ENCODE data around the gene FHOD1. TPM values are rescaled to one million over a fixed set of nuclear protein-coding genes. Genes with fewer than 3 reads are reported as not detected.

Gene FHOD1
- total RNA-seq, 1 experiment from 2014 or later, result 45.5 TPM

- Histone ChIP-seq H3K36me3 (ENCODE audit: low read depth, low read length) (no peaks in the 10 kb centered on the region), H3K4me2 (ENCODE audit: low read length) (no peak overlapping the region), H3K9me3 (ENCODE audit: low read length) (no peaks in the 10 kb centered on the region), H3F3A (ENCODE audit: low read length, unreplicated experiment) (no peaks in the 10 kb centered on the region), H3K9ac (ENCODE audit: low read length) (no peak overlapping the region), H4K20me1 (ENCODE audit: low read length) (no peaks in the 10 kb centered on the region), H3K9me2 (replicated peaks; ENCODE audit: low read length) (no peaks in the 10 kb centered on the region), H3K79me2 (ENCODE audit: low read length) (no peaks in the 10 kb centered on the region), H3K4me1 (ENCODE audit: insufficient read depth, low read length) (no peaks in the 10 kb centered on the region), H3K27ac (ENCODE audit: low read length) (no peak overlapping the region), H2AFZ (ENCODE audit: low read length) (no peak overlapping the region), H3K27me3 (ENCODE audit: low read length) (no peaks in the 10 kb centered on the region), H3K4me3 (ENCODE audit: low read length) (no peak overlapping the region)
- POLR2A ChIA-PET (ENCODE audit: unreplicated experiment), result interaction anchor here (0.6 kb wide), 1 partner anchor 77 kb away, joined by 4 read pairs; no protein-coding TSS in a partner anchor
- CTCF ChIA-PET, result interaction anchor here (0.6 to 1.1 kb wide), 12 partner anchors 12 to 168 kb away, joined by 3 to 21 read pairs (median 5); partner anchors contain the start of genes FHOD1 and SLC9A5
- intact Hi-C loops (cut with micrococcal nuclease), result loop anchor here (1.0 to 5.0 kb wide), 2 partner anchors 79 to 157 kb away; partner anchors contain the start of gene ZDHHC1
- ATAC-seq (peak; percentile 80), DNase-seq (peak; percentile 52)
- TF ChIP-seq, protein P1, sequence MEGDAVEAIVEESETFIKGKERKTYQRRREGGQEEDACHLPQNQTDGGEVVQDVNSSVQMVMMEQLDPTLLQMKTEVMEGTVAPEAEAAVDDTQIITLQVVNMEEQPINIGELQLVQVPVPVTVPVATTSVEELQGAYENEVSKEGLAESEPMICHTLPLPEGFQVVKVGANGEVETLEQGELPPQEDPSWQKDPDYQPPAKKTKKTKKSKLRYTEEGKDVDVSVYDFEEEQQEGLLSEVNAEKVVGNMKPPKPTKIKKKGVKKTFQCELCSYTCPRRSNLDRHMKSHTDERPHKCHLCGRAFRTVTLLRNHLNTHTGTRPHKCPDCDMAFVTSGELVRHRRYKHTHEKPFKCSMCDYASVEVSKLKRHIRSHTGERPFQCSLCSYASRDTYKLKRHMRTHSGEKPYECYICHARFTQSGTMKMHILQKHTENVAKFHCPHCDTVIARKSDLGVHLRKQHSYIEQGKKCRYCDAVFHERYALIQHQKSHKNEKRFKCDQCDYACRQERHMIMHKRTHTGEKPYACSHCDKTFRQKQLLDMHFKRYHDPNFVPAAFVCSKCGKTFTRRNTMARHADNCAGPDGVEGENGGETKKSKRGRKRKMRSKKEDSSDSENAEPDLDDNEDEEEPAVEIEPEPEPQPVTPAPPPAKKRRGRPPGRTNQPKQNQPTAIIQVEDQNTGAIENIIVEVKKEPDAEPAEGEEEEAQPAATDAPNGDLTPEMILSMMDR (conservative IDR thresholded peaks at IDR 0.05; ENCODE audit: low read depth, low read length), result peak; percentile 75
- TF ChIP-seq EZH2 (IDR thresholded peaks at IDR 0.05; ENCODE audit: low read length, unreplicated experiment), result no peak
- no peak for TF ChIP-seq EZH2phosphoT487 (IDR thresholded peaks at IDR 0.05; ENCODE audit: borderline replicate concordance, low read length)
- no TSS peak for BruUV-seq (replicated peaks)
Observed at GRCh38 chr16:67260426-67261063, 13.3 kb upstream of the FHOD1 start.

DNA sequence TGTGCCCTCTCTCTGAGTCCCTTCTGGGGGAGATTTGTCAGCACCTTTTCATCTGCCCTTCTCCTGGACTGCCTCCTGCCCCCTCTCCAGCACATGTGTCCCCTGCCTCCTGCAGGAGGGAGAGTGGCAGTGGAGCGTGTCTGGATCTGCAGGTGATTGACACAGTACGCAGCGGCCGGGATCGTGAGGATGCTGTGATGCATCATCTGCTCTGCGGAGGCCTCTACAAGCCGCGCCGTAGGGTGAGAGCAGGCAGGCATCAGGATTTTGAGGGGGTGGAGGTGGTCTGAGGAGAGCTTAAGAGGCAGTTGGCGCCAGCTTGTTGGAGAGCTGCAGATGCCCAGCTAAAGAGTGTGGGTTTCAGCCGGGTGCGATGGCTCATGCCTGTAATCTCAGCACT is 12.4 kb upstream of the FHOD1 start:
- intact Hi-C loops (cut with micrococcal nuclease), result loop anchor here (1.0 to 5.0 kb wide), 2 partner anchors 80 to 158 kb away; partner anchors contain the start of gene ZDHHC1
- no TSS peak for BruUV-seq (replicated peaks)

More for the DNA sequence above, 12.4 kb upstream of the FHOD1 start:
- H3K9ac ChIP-seq (ENCODE audit: low read length), result no peak overlapping the region
- H3F3A ChIP-seq (ENCODE audit: low read length, unreplicated experiment), result no peaks in the 10 kb centered on the region
- TF ChIP-seq EZH2phosphoT487 (IDR thresholded peaks at IDR 0.05; ENCODE audit: borderline replicate concordance, low read length) (no peak), EZH2 (IDR thresholded peaks at IDR 0.05; ENCODE audit: low read length, unreplicated experiment) (no peak)
- TF ChIP-seq, protein P1 (conservative IDR thresholded peaks at IDR 0.05; ENCODE audit: low read depth, low read length), result no peak
- no peak overlapping the region for H3K4me3 ChIP-seq (ENCODE audit: low read length)
- H4K20me1 ChIP-seq (ENCODE audit: low read length), result no peaks in the 10 kb centered on the region
- no peak for ATAC-seq
- H3K4me1 ChIP-seq (ENCODE audit: insufficient read depth, low read length), result no peaks in the 10 kb centered on the region
- DNase-seq, result no peak
- H2AFZ ChIP-seq (ENCODE audit: low read length), result no peak overlapping the region
- H3K27me3 ChIP-seq (ENCODE audit: low read length), result no peaks in the 10 kb centered on the region
- ChIA-PET CTCF (interaction anchor here (0.6 kb wide), 1 partner anchor 141 kb away, joined by 3 read pairs; no protein-coding TSS in a partner anchor), POLR2A (ENCODE audit: unreplicated experiment) (no interaction called here)
- no peak overlapping the region for H3K4me2 ChIP-seq (ENCODE audit: low read length)
- H3K9me3 ChIP-seq (ENCODE audit: low read length), result no peaks in the 10 kb centered on the region
- no peak overlapping the region for H3K27ac ChIP-seq (ENCODE audit: low read length)
- no peaks in the 10 kb centered on the region for H3K36me3 ChIP-seq (ENCODE audit: low read depth, low read length)
- H3K9me2 ChIP-seq (replicated peaks; ENCODE audit: low read length), result no peaks in the 10 kb centered on the region
- no peaks in the 10 kb centered on the region for H3K79me2 ChIP-seq (ENCODE audit: low read length)
